Activated naive CD8-positive, alpha-beta T cell (primary cell): Measurements from ENCODE around the gene PSMG3.

ENCODE experiments used
- H3K27ac Mint-ChIP-seq: one replicate; pipeline ENCODE4 v1.8.0; 2021; ENCODE audit warnings: mixed read lengths
- H3K27me3 Mint-ChIP-seq: one replicate; pipeline ENCODE4 v1.8.0; 2021; ENCODE audit warnings: mixed read lengths
- H3K36me3 Mint-ChIP-seq: one replicate; pipeline ENCODE4 v1.8.0; 2021; ENCODE audit warnings: mixed read lengths
- H3K4me1 Mint-ChIP-seq: one replicate; pipeline ENCODE4 v1.8.0; 2021; ENCODE audit warnings: low read depth, mixed read lengths
- H3K4me3 Mint-ChIP-seq: one replicate; pipeline ENCODE4 v1.8.0; 2021; ENCODE audit warnings: mild to moderate bottlenecking, mixed read lengths
- H3K9me3 Mint-ChIP-seq: one replicate; pipeline ENCODE4 v1.8.0; 2021; ENCODE audit warnings: low read depth, mixed read lengths

Gene PSMG3

GRCh38 chr7:1559626-1560590 lies 9.9 kb downstream of the PSMG3 start:
- H3K9me3 Mint-ChIP-seq: no peaks in the 10 kb centered on the region
- H3K4me3 Mint-ChIP-seq: no peak overlapping the region
- no peak overlapping the region for H3K27ac Mint-ChIP-seq
- H3K36me3 Mint-ChIP-seq: no peaks in the 10 kb centered on the region
- H3K27me3 Mint-ChIP-seq: no peaks in the 10 kb centered on the region
- peaks cover 2% of the 10 kb centered on the region for H3K4me1 Mint-ChIP-seq

- Mint-ChIP-seq H3K27me3 (no peaks in the 10 kb centered on the region), H3K9me3 (no peaks in the 10 kb centered on the region), H3K4me1 (peaks cover 2% of the 10 kb centered on the region), H3K27ac (no peak overlapping the region), H3K4me3 (no peak overlapping the region), H3K36me3 (no peaks in the 10 kb centered on the region)
Measured at GRCh38 chr7:1558841-1559625, 10.8 kb downstream of the PSMG3 start.

- Mint-ChIP-seq H3K4me3 (no peak overlapping the region), H3K36me3 (no peaks in the 10 kb centered on the region), H3K27me3 (no peaks in the 10 kb centered on the region), H3K9me3 (no peaks in the 10 kb centered on the region), H3K4me1 (peaks cover 2% of the 10 kb centered on the region), H3K27ac (no peak overlapping the region)
Measured at GRCh38 chr7:1558181-1558811, 11.5 kb downstream of the PSMG3 start.

- no peaks in the 10 kb centered on the region for H3K36me3 Mint-ChIP-seq
- H3K27me3 Mint-ChIP-seq: no peaks in the 10 kb centered on the region
- no peak overlapping the region for H3K4me3 Mint-ChIP-seq
- no peaks in the 10 kb centered on the region for H3K9me3 Mint-ChIP-seq
- no peak overlapping the region for H3K27ac Mint-ChIP-seq
- peaks cover 2% of the 10 kb centered on the region for H3K4me1 Mint-ChIP-seq
Measured at GRCh38 chr7:1557771-1558170, 12.1 kb downstream of the PSMG3 start.

GRCh38 chr7:1557006-1557405 lies 12.8 kb downstream of the PSMG3 start:
- Mint-ChIP-seq H3K36me3 (no peaks in the 10 kb centered on the region), H3K27me3 (no peaks in the 10 kb centered on the region), H3K27ac (no peak overlapping the region), H3K4me3 (no peak overlapping the region), H3K4me1 (peaks cover 2% of the 10 kb centered on the region), H3K9me3 (no peaks in the 10 kb centered on the region)

- Mint-ChIP-seq H3K27me3 (no peaks in the 10 kb centered on the region), H3K4me3 (no peak within 1 kb of the TSS), H3K4me1 (peaks cover 2% of the 10 kb centered on the region), H3K27ac (no peak within 1 kb of the TSS), H3K36me3 (no peaks in the 10 kb centered on the region), H3K9me3 (no peaks in the 10 kb centered on the region)
Measured at GRCh38 chr7:1555813-1556543, 13.9 kb downstream of the PSMG3 start, which contains the start of gene TMEM184A. TSS of gene TMEM184A (minus strand) at chr7:1556205. CDS start at chr7:1555484, 721 bp downstream.

GRCh38 chr7:1555046-1555812 lies 14.6 kb downstream of the PSMG3 start:
- no peak overlapping the region for H3K27ac Mint-ChIP-seq
- no peak overlapping the region for H3K4me3 Mint-ChIP-seq
- peaks cover 2% of the 10 kb centered on the region for H3K4me1 Mint-ChIP-seq
- no peaks in the 10 kb centered on the region for H3K9me3 Mint-ChIP-seq
- H3K27me3 Mint-ChIP-seq: no peaks in the 10 kb centered on the region
- no peaks in the 10 kb centered on the region for H3K36me3 Mint-ChIP-seq

- Mint-ChIP-seq H3K4me3 (no peak overlapping the region), H3K9me3 (no peaks in the 10 kb centered on the region), H3K27me3 (no peaks in the 10 kb centered on the region), H3K36me3 (no peaks in the 10 kb centered on the region), H3K4me1 (peaks cover 2% of the 10 kb centered on the region), H3K27ac (no peak overlapping the region)
Measured at GRCh38 chr7:1554333-1555045, 15.3 kb downstream of the PSMG3 start.

- H3K27ac Mint-ChIP-seq: no peak overlapping the region
- H3K4me1 Mint-ChIP-seq: peaks cover 2% of the 10 kb centered on the region
- no peaks in the 10 kb centered on the region for H3K27me3 Mint-ChIP-seq
- no peaks in the 10 kb centered on the region for H3K36me3 Mint-ChIP-seq
- no peaks in the 10 kb centered on the region for H3K9me3 Mint-ChIP-seq
- no peak overlapping the region for H3K4me3 Mint-ChIP-seq
Measured at GRCh38 chr7:1553512-1554210, 16.2 kb downstream of the PSMG3 start.

- Mint-ChIP-seq H3K27me3 (no peaks in the 10 kb centered on the region), H3K36me3 (no peaks in the 10 kb centered on the region), H3K4me1 (peaks cover 5% of the 10 kb centered on the region), H3K4me3 (no peak overlapping the region), H3K9me3 (no peaks in the 10 kb centered on the region), H3K27ac (no peak overlapping the region)
Measured at GRCh38 chr7:1552200-1552599, 17.6 kb downstream of the PSMG3 start.

- Mint-ChIP-seq H3K36me3 (no peaks in the 10 kb centered on the region), H3K4me1 (peaks cover 3% of the 10 kb centered on the region), H3K27me3 (no peaks in the 10 kb centered on the region)
Measured at GRCh38 chr7:1550846-1551155, 19.0 kb downstream of the PSMG3 start.

GRCh38 chr7:1550005-1550845 lies 19.6 kb downstream of the PSMG3 start:
- Mint-ChIP-seq H3K36me3 (no peaks in the 10 kb centered on the region), H3K27ac (no peak overlapping the region), H3K9me3 (no peaks in the 10 kb centered on the region), H3K4me1 (peaks cover 3% of the 10 kb centered on the region), H3K27me3 (no peaks in the 10 kb centered on the region), H3K4me3 (no peak overlapping the region)

More at GRCh38 chr7:1550846-1551155, 19.0 kb downstream of the PSMG3 start:
- H3K4me3 Mint-ChIP-seq: no peak overlapping the region
- H3K9me3 Mint-ChIP-seq: no peaks in the 10 kb centered on the region
- H3K27ac Mint-ChIP-seq: no peak overlapping the region
